G401 (cell line): ENCODE data around the gene AKAP1. TPM values are rescaled to one million over a fixed set of nuclear protein-coding genes. Genes with fewer than 3 reads are reported as not detected.

Experiments used
- DNase-seq: peaks from one replicate; pipeline ENCODE4 v3.0.0-alpha.2; 2015; ENCODE audit warnings: low spot score
- in situ Hi-C: cut with HindIII; loops from 2 replicates; pipeline ENCODE4 v1.10.0; 2016; ENCODE audit warnings: low sequenced_read_pairs, mixed read lengths
- total RNA-seq: library from RNA; depleted of rRNA; stranded (reverse); fragments of >200 nt; shearing (Covaris generic); gene quantifications from 2 replicates; pipeline ENCODE4 v1.2.3, GENCODE V29; 2014; rRNA removed

Gene AKAP1
- total RNA-seq, 1 experiment from 2014 or later, result 5.4 TPM

- in situ Hi-C loops, result loop anchor here (10.0 kb wide), 1 partner anchor 621 kb away; no protein-coding TSS in a partner anchor
- no peak for DNase-seq
Measured at GRCh38 chr17:57143361-57143760, 58.3 kb downstream of the AKAP1 start.

GRCh38 chr17:57143919-57144318 is 58.9 kb downstream of the AKAP1 start:
- in situ Hi-C loops, result loop anchor here (10.0 kb wide), 1 partner anchor 621 kb away; no protein-coding TSS in a partner anchor
- DNase-seq, result no peak

- in situ Hi-C loops, result loop anchor here (10.0 kb wide), 1 partner anchor 620 kb away; no protein-coding TSS in a partner anchor
- no peak for DNase-seq
Measured at GRCh38 chr17:57144567-57144966, 59.5 kb downstream of the AKAP1 start.

GRCh38 chr17:57145347-57145746 is 60.3 kb downstream of the AKAP1 start:
- in situ Hi-C loops, result loop anchor here (10.0 kb wide), 1 partner anchor 619 kb away; no protein-coding TSS in a partner anchor

GRCh38 chr17:57146273-57146672 is 61.2 kb downstream of the AKAP1 start:
- in situ Hi-C loops, result loop anchor here (10.0 kb wide), 1 partner anchor 619 kb away; no protein-coding TSS in a partner anchor

More at GRCh38 chr17:57145347-57145746, 60.3 kb downstream of the AKAP1 start:
- DNase-seq, result no peak

GRCh38 chr17:57151798-57152197 is 66.8 kb downstream of the AKAP1 start:
- in situ Hi-C loops, result no loop called here
- no peak for DNase-seq

More at GRCh38 chr17:57146273-57146672, 61.2 kb downstream of the AKAP1 start:
- no peak for DNase-seq

- in situ Hi-C loops, result no loop called here
- no peak for DNase-seq
Measured at GRCh38 chr17:57152967-57153528, 68.0 kb downstream of the AKAP1 start.

- in situ Hi-C loops, result no loop called here
- DNase-seq, result no peak
Measured at GRCh38 chr17:57154921-57155320, 69.9 kb downstream of the AKAP1 start.

- no peak for DNase-seq
- in situ Hi-C loops, result no loop called here
Measured at GRCh38 chr17:57158325-57158724, 73.3 kb downstream of the AKAP1 start.

- in situ Hi-C loops, result no loop called here
- DNase-seq, result no peak
Measured at GRCh38 chr17:57158795-57159194, 73.7 kb downstream of the AKAP1 start.

GRCh38 chr17:57160624-57161023 is 75.6 kb downstream of the AKAP1 start:
- no peak for DNase-seq
- in situ Hi-C loops, result no loop called here

- in situ Hi-C loops, result no loop called here
- no peak for DNase-seq
Measured at GRCh38 chr17:57164814-57165213, 79.8 kb downstream of the AKAP1 start.

GRCh38 chr17:57165754-57166153 is 80.7 kb downstream of the AKAP1 start:
- DNase-seq, result no peak
- in situ Hi-C loops, result no loop called here

GRCh38 chr17:57166803-57167202 is 81.8 kb downstream of the AKAP1 start:
- DNase-seq, result no peak
- in situ Hi-C loops, result no loop called here

- in situ Hi-C loops, result no loop called here
- DNase-seq, result no peak
Measured at GRCh38 chr17:57168695-57169094, 83.6 kb downstream of the AKAP1 start.

- DNase-seq, result no peak
- in situ Hi-C loops, result no loop called here
Measured at GRCh38 chr17:57170866-57171265, 85.8 kb downstream of the AKAP1 start.

Other genes with a start within 250 kb of the AKAP1 start
- gene TRIM25, start 171.2 kb upstream of the AKAP1 start, total RNA-seq, result 5.6 and 10.5 TPM in 2 replicates
- gene COIL, start 124.2 kb upstream of the AKAP1 start, total RNA-seq, result 14.4 and 25.3 TPM in 2 replicates
- gene SCPEP1, start 107.1 kb upstream of the AKAP1 start, total RNA-seq, result 44.5 and 56.9 TPM in 2 replicates
- gene MSI2, start 171.3 kb downstream of the AKAP1 start, total RNA-seq, result 48.1 and 75.0 TPM in 2 replicates